GM23338 (cell line): ENCODE measurements around the gene F2RL3. TPM values are rescaled to one million over a fixed set of nuclear protein-coding genes. Genes with fewer than 3 reads are reported as not detected.

ENCODE experiments used
- CREB1 ChIP-seq: fragments of 250-450 bp; sonication (Bioruptor Pico); IDR thresholded peaks from 2 replicates; pipeline ENCODE4 v1.5.0; 2020; ENCODE audit warnings: low read depth, mild to moderate bottlenecking, moderate library complexity
- NANOG ChIP-seq: IDR thresholded peaks from 2 replicates; pipeline ENCODE4 v1.6.1; 2016; ENCODE audit warnings: antibody characterized with exemption, borderline replicate concordance
- STAT1 ChIP-seq: IDR thresholded peaks from one replicate; pipeline ENCODE4 v1.6.1; 2016; ENCODE audit warnings: antibody characterized with exemption; ENCODE audit not compliant: unreplicated experiment
- ZNF114 ChIP-seq: fragments of 250-450 bp; sonication (Bioruptor Pico); IDR thresholded peaks from 2 replicates; pipeline ENCODE4 v1.5.0; 2020; ENCODE audit warnings: mild to moderate bottlenecking, moderate library complexity
- polyA plus RNA-seq: library from polyadenylated mRNA; unstranded; fragments of >200 nt; fragmentation: Nextera tagmentation; extraction: Ambion mirVana; gene quantifications from 2 replicates; pipeline ENCODE4 v1.2.1, GENCODE V29; 2016
- total RNA-seq: library from RNA; depleted of rRNA; stranded (reverse); fragments of >200 nt; shearing (Covaris generic); gene quantifications from 2 replicates; pipeline ENCODE4 v1.2.3, GENCODE V29; 2014
- TF ChIP-seq, protein P1 (sequence below): fragments of 250-450 bp; sonication (Bioruptor Pico); IDR thresholded peaks from 2 replicates; pipeline ENCODE4 v1.5.0; 2020; ENCODE audit warnings: mild to moderate bottlenecking, moderate library complexity
- TF ChIP-seq, protein P2 (sequence below): IDR thresholded peaks from one replicate; pipeline ENCODE4 v1.6.1; 2018; ENCODE audit warnings: antibody characterized with exemption; ENCODE audit not compliant: unreplicated experiment

The F2RL3 gene
- total and polyA plus RNA-seq, 2 experiments from 2014 or later, result not detected

DNA sequence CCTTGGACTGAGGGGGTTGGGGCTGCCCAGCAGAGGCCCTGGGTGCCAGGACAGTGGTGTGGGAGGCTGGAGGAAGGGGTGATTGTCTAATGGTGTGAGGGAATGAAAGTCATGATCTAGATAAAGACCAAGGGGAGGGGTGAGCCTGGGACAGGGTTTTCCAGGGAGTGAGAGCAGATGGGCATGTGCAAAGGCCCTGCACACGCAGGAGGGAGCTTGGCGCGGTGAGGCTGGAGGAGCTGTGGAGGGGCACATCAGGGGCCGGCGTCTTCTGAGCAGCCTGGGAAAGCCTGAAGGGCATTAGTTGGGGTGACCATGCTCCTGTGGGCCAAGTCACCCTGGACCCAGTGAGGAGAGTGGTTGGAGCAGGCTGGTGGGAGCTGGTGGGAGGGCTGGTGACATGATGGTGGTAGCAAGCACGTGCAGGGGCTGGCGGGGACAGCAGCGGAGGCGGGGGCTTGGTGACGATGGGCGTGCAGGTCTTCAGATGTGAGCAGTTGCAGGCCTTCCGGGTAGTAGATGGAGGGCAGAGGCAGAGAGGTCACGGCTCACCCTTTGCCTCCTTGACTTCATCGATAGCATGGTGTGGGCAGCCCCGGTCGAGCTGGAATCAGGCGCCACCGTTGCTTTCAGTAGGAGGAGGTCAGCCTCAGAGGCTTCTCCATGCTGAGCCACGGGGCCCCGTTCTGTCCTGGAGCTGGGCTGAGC is 20.2 kb upstream of the F2RL3 start (continued):
- TF ChIP-seq, protein P1, sequence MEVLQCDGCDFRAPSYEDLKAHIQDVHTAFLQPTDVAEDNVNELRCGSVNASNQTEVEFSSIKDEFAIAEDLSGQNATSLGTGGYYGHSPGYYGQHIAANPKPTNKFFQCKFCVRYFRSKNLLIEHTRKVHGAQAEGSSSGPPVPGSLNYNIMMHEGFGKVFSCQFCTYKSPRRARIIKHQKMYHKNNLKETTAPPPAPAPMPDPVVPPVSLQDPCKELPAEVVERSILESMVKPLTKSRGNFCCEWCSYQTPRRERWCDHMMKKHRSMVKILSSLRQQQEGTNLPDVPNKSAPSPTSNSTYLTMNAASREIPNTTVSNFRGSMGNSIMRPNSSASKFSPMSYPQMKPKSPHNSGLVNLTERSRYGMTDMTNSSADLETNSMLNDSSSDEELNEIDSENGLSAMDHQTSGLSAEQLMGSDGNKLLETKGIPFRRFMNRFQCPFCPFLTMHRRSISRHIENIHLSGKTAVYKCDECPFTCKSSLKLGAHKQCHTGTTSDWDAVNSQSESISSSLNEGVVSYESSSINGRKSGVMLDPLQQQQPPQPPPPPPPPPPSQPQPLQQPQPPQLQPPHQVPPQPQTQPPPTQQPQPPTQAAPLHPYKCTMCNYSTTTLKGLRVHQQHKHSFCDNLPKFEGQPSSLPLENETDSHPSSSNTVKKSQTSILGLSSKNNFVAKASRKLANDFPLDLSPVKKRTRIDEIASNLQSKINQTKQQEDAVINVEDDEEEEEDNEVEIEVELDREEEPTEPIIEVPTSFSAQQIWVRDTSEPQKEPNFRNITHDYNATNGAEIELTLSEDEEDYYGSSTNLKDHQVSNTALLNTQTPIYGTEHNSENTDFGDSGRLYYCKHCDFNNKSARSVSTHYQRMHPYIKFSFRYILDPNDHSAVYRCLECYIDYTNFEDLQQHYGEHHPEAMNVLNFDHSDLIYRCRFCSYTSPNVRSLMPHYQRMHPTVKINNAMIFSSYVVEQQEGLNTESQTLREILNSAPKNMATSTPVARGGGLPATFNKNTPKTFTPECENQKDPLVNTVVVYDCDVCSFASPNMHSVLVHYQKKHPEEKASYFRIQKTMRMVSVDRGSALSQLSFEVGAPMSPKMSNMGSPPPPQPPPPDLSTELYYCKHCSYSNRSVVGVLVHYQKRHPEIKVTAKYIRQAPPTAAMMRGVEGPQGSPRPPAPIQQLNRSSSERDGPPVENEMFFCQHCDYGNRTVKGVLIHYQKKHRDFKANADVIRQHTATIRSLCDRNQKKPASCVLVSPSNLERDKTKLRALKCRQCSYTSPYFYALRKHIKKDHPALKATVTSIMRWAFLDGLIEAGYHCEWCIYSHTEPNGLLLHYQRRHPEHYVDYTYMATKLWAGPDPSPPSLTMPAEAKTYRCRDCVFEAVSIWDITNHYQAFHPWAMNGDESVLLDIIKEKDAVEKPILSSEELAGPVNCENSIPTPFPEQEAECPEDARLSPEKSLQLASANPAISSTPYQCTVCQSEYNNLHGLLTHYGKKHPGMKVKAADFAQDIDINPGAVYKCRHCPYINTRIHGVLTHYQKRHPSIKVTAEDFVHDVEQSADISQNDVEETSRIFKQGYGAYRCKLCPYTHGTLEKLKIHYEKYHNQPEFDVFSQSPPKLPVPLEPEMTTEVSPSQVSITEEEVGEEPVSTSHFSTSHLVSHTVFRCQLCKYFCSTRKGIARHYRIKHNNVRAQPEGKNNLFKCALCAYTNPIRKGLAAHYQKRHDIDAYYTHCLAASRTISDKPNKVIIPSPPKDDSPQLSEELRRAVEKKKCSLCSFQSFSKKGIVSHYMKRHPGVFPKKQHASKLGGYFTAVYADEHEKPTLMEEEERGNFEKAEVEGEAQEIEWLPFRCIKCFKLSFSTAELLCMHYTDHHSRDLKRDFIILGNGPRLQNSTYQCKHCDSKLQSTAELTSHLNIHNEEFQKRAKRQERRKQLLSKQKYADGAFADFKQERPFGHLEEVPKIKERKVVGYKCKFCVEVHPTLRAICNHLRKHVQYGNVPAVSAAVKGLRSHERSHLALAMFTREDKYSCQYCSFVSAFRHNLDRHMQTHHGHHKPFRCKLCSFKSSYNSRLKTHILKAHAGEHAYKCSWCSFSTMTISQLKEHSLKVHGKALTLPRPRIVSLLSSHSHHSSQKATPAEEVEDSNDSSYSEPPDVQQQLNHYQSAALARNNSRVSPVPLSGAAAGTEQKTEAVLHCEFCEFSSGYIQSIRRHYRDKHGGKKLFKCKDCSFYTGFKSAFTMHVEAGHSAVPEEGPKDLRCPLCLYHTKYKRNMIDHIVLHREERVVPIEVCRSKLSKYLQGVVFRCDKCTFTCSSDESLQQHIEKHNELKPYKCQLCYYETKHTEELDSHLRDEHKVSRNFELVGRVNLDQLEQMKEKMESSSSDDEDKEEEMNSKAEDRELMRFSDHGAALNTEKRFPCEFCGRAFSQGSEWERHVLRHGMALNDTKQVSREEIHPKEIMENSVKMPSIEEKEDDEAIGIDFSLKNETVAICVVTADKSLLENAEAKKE (CRISPR knock-in tag), result no peak
- TF ChIP-seq CREB1 (CRISPR knock-in tag) (no peak), NANOG (no peak), STAT1 (no peak), ZNF114 (CRISPR knock-in tag) (no peak)
- TF ChIP-seq, protein P2, sequence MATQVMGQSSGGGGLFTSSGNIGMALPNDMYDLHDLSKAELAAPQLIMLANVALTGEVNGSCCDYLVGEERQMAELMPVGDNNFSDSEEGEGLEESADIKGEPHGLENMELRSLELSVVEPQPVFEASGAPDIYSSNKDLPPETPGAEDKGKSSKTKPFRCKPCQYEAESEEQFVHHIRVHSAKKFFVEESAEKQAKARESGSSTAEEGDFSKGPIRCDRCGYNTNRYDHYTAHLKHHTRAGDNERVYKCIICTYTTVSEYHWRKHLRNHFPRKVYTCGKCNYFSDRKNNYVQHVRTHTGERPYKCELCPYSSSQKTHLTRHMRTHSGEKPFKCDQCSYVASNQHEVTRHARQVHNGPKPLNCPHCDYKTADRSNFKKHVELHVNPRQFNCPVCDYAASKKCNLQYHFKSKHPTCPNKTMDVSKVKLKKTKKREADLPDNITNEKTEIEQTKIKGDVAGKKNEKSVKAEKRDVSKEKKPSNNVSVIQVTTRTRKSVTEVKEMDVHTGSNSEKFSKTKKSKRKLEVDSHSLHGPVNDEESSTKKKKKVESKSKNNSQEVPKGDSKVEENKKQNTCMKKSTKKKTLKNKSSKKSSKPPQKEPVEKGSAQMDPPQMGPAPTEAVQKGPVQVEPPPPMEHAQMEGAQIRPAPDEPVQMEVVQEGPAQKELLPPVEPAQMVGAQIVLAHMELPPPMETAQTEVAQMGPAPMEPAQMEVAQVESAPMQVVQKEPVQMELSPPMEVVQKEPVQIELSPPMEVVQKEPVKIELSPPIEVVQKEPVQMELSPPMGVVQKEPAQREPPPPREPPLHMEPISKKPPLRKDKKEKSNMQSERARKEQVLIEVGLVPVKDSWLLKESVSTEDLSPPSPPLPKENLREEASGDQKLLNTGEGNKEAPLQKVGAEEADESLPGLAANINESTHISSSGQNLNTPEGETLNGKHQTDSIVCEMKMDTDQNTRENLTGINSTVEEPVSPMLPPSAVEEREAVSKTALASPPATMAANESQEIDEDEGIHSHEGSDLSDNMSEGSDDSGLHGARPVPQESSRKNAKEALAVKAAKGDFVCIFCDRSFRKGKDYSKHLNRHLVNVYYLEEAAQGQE, result no peak
